Activated CD8-positive, alpha-beta T cell treated with anti-CD3 and anti-CD28 coated beads for 36 hours (primary cell): Measurements from ENCODE around the gene RGS21. TPM values are rescaled to one million over a fixed set of nuclear protein-coding genes. Genes with fewer than 3 reads are reported as not detected.

Experiments used
- ATAC-seq: fragments of 200-7000 bp; cut with Tn5 transposase; one replicate; pipeline ENCODE4 v1.10.0; 2021; ENCODE audit warnings: mild to moderate bottlenecking, moderate library complexity
- CTCF ChIA-PET: fragments of 350-600 bp; sonication (Branson Sonifier 250); formaldehyde crosslinking; loops from one replicate; lab custom pipeline; 2021; ENCODE audit warnings: antibody characterized with exemption; lab: Charles Lee
- POLR2A ChIA-PET: fragments of 350-600 bp; sonication (Branson Sonifier 250); formaldehyde crosslinking; loops from one replicate; lab custom pipeline; 2021; ENCODE audit warnings: antibody characterized with exemption; lab: Charles Lee
- DNase-seq: peaks from one replicate; pipeline ENCODE4 v3.0.0-alpha.2; 2020
- H3K27ac Mint-ChIP-seq: one replicate; pipeline ENCODE4 v1.8.0; 2021; ENCODE audit warnings: mild to moderate bottlenecking, mixed read lengths
- H3K27me3 Mint-ChIP-seq: one replicate; pipeline ENCODE4 v1.8.0; 2021; ENCODE audit warnings: mixed read lengths
- H3K36me3 Mint-ChIP-seq: one replicate; pipeline ENCODE4 v1.8.0; 2021; ENCODE audit warnings: low read depth, mixed read lengths
- H3K4me1 Mint-ChIP-seq: one replicate; pipeline ENCODE4 v1.8.0; 2021; ENCODE audit warnings: low read depth, mixed read lengths
- H3K4me3 Mint-ChIP-seq: one replicate; pipeline ENCODE4 v1.8.0; 2021; ENCODE audit warnings: mild to moderate bottlenecking, moderate library complexity, mixed read lengths
- H3K9me3 Mint-ChIP-seq: one replicate; pipeline ENCODE4 v1.8.0; 2021; ENCODE audit warnings: mixed read lengths
- CTCF ChIP-seq: fragments of 200-600 bp; IDR thresholded peaks from one replicate; pipeline ENCODE4 v1.8.0; 2022; ENCODE audit warnings: antibody characterized with exemption, mild to moderate bottlenecking
- intact Hi-C: fragments of 100-400 bp; cut with micrococcal nuclease; formaldehyde crosslinking; loops from one replicate; pipeline ENCODE4 v1.10.0; 2022
- total RNA-seq, 2 experiments: library from RNA; stranded (reverse); gene quantifications; one replicate each; pipeline ENCODE4 v1.2.3, GENCODE V29; 2021

RGS21 gene
- total RNA-seq, 2 experiments from 2014 or later = not detected

- ATAC-seq (no peak), DNase-seq (no peak)
- Mint-ChIP-seq H3K36me3 (no peaks in the 10 kb centered on the region), H3K27ac (no peak overlapping the region), H3K27me3 (no peaks in the 10 kb centered on the region), H3K4me3 (no peak overlapping the region), H3K9me3 (no peaks in the 10 kb centered on the region), H3K4me1 (no peaks in the 10 kb centered on the region)
- POLR2A ChIA-PET = no interaction called here
- CTCF ChIA-PET = no interaction called here
- TF ChIP-seq CTCF = no peak
- intact Hi-C loops = no loop called here
Observed at GRCh38 chr1:192375306-192375705, 58.5 kb downstream of the RGS21 start.

GRCh38 chr1:192376374-192376773 is 59.6 kb downstream of the RGS21 start:
- H3K36me3 Mint-ChIP-seq = no peaks in the 10 kb centered on the region
- H3K4me1 Mint-ChIP-seq = no peaks in the 10 kb centered on the region
- no peak for TF ChIP-seq CTCF
- no peak for ATAC-seq
- H3K27me3 Mint-ChIP-seq = no peaks in the 10 kb centered on the region
- no peak overlapping the region for H3K4me3 Mint-ChIP-seq
- intact Hi-C loops = no loop called here
- POLR2A ChIA-PET = no interaction called here
- H3K27ac Mint-ChIP-seq = no peak overlapping the region
- CTCF ChIA-PET = interaction anchor here (1.4 kb wide), 1 partner anchor 17 kb away, joined by 3 read pairs; no protein-coding TSS in a partner anchor
- DNase-seq = no peak
- no peaks in the 10 kb centered on the region for H3K9me3 Mint-ChIP-seq

DNA sequence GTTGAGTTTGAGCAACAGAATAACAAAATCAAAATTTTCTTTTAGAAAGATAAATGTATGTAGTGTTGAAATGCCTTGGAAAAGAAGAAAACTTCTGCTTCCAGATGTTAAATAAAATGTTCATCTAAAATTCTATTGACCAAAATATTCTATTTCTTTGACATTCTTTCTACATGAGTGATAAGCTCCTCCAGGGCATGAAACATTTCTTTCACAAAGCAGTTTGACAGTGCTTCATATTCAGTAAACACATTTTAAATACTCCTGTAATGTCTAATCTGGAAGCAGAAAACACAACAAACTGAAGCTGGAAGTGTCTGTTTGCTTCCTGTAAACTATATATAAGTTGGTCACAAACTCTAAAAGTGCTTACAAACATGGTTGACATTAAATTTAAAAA is 61.5 kb downstream of the RGS21 start:
- Mint-ChIP-seq H3K9me3 (no peaks in the 10 kb centered on the region), H3K4me3 (no peak overlapping the region), H3K27me3 (no peaks in the 10 kb centered on the region), H3K36me3 (no peaks in the 10 kb centered on the region), H3K4me1 (no peaks in the 10 kb centered on the region), H3K27ac (no peak overlapping the region)
- DNase-seq = no peak
- CTCF ChIA-PET = no interaction called here
- POLR2A ChIA-PET = no interaction called here
- no peak for TF ChIP-seq CTCF
- intact Hi-C loops = no loop called here
- ATAC-seq = no peak

GRCh38 chr1:192378878-192379277 is 62.1 kb downstream of the RGS21 start:
- no peak for ATAC-seq

GRCh38 chr1:192379554-192379953 is 62.8 kb downstream of the RGS21 start:
- Mint-ChIP-seq H3K36me3 (no peaks in the 10 kb centered on the region), H3K27ac (no peak overlapping the region), H3K4me1 (no peaks in the 10 kb centered on the region), H3K9me3 (no peaks in the 10 kb centered on the region), H3K27me3 (no peaks in the 10 kb centered on the region), H3K4me3 (no peak overlapping the region)
- CTCF ChIA-PET = no interaction called here
- POLR2A ChIA-PET = no interaction called here
- ATAC-seq = no peak
- TF ChIP-seq CTCF = no peak
- intact Hi-C loops = no loop called here
- no peak for DNase-seq

More at GRCh38 chr1:192378878-192379277, 62.1 kb downstream of the RGS21 start:
- H3K9me3 Mint-ChIP-seq = no peaks in the 10 kb centered on the region
- CTCF ChIA-PET = no interaction called here
- POLR2A ChIA-PET = no interaction called here
- no peak overlapping the region for H3K27ac Mint-ChIP-seq
- no peaks in the 10 kb centered on the region for H3K36me3 Mint-ChIP-seq
- DNase-seq = no peak
- no peak overlapping the region for H3K4me3 Mint-ChIP-seq
- no peaks in the 10 kb centered on the region for H3K4me1 Mint-ChIP-seq
- H3K27me3 Mint-ChIP-seq = no peaks in the 10 kb centered on the region
- intact Hi-C loops = no loop called here
- TF ChIP-seq CTCF = no peak
